HG03521 (cell line): ENCODE results near the gene AKIP1.
"Not testable (repeated sequence)": the region's sequence is repeated elsewhere in the genome, so short reads cannot be mapped to it uniquely, and the experiment has no call there.

Experiments used
- ATAC-seq: cut with Tn5 transposase; IDR thresholded peaks from one replicate; pipeline ENCODE4 v1.9.1; 2021; ENCODE audit warnings: mild to moderate bottlenecking, moderate library complexity; ENCODE audit not compliant: unreplicated experiment

AKIP1 gene

GRCh38 chr11:8914661-8915018, 3.7 kb downstream of the AKIP1 start:
- ATAC-seq, result no peak

- ATAC-seq, result no peak
These were observed 6.3 kb downstream of the AKIP1 start for GRCh38 chr11:8917157-8917825.

GRCh38 chr11:8922691-8923090, 11.7 kb downstream of the AKIP1 start:
- no peak for ATAC-seq

GRCh38 chr11:8925711-8926110, 14.7 kb downstream of the AKIP1 start:
- no peak for ATAC-seq

- no peak for ATAC-seq
These were observed 15.2 kb downstream of the AKIP1 start for GRCh38 chr11:8926236-8926635.

GRCh38 chr11:8927233-8927632, 16.2 kb downstream of the AKIP1 start:
- ATAC-seq, result no peak

GRCh38 chr11:8928205-8928604, 17.2 kb downstream of the AKIP1 start:
- ATAC-seq, result no peak

- no peak for ATAC-seq
These were observed 18.1 kb downstream of the AKIP1 start for GRCh38 chr11:8928981-8929615.

- ATAC-seq, result no peak
These were observed 19.6 kb downstream of the AKIP1 start for GRCh38 chr11:8930456-8931175.

- no peak for ATAC-seq
These were observed 21.7 kb downstream of the AKIP1 start, which contains the start of gene C11orf16 for GRCh38 chr11:8932564-8933180. TSS of gene C11orf16 (minus strand) at chr11:8932947. CDS start at chr11:8932308, 639 bp downstream.

- no peak for ATAC-seq
These were observed 22.9 kb downstream of the AKIP1 start for GRCh38 chr11:8933931-8934330.

- ATAC-seq, result no peak
These were observed 23.9 kb downstream of the AKIP1 start for GRCh38 chr11:8934742-8935488.

- not testable (repeated sequence) for ATAC-seq
These were observed 24.8 kb downstream of the AKIP1 start for GRCh38 chr11:8935789-8936188.

- ATAC-seq, result no peak
These were observed 26.2 kb downstream of the AKIP1 start for GRCh38 chr11:8937159-8937558.

- no peak for ATAC-seq
These were observed 26.7 kb downstream of the AKIP1 start for GRCh38 chr11:8937659-8938058.

GRCh38 chr11:8941341-8942103, 30.5 kb downstream of the AKIP1 start:
- no peak for ATAC-seq

- ATAC-seq, result no peak
These were observed 31.6 kb downstream of the AKIP1 start, which contains the start of gene ASCL3 for GRCh38 chr11:8942518-8943066. TSS of gene ASCL3 (minus strand) at chr11:8943016. CDS start at chr11:8938161, 4,855 bp downstream.

- no peak for ATAC-seq
These were observed 36.4 kb downstream of the AKIP1 start for GRCh38 chr11:8947230-8947943.

- no peak for ATAC-seq
These were observed 37.9 kb downstream of the AKIP1 start for GRCh38 chr11:8948886-8949285.
